ENCODE measurements around the gene RASGRP3. TPM values are rescaled to one million over a fixed set of nuclear protein-coding genes. Genes with fewer than 3 reads are reported as not detected.

Gene RASGRP3
- total RNA-seq, 1 donor from 2014 or later, result 49.1 TPM

DNA sequence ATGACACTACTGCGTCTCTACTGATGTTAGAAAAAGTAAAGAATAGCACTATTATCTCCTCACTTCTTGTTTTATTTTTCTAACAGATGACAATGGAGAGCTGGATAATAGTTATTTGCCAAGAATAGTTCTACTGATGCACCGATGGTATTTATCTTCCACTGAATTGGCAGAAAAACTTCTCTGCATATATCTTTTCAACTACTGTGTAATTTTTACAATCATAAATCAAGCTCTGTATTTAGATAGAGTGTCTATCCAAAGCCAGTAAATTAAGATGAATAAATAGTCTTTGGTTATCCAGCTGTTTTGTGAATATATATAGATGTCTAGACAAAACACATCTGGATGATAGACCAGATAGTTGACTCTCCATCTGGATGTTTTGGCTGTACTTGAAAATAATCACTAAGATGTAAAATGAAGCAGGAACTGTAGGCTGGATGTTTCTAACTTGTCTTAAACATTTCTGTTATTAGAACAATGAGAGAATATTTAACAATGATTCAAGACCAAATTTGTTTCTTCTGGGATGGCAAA, 40.1 kb downstream of the RASGRP3 start:
- Histone ChIP-seq H3K27me3 (ENCODE audit: control insufficient read depth in 3 of 3, insufficient read depth in 3 of 3, low read length in 3 of 3) (no peaks in the 10 kb centered on the region), H3K27ac (ENCODE audit: low read depth, low read length) (no peak overlapping the region), H3K9me3 (ENCODE audit: control insufficient read depth in 3 of 3, low read length in 3 of 3) (no peaks in the 10 kb centered on the region), H3K4me3 (ENCODE audit: low read length in 3 of 3) (no peak overlapping the region), H3K9ac (ENCODE audit: low read depth in 1 of 3, low read length in 3 of 3) (no peak overlapping the region), H3K36me3 (ENCODE audit: control insufficient read depth in 3 of 3, insufficient read depth in 3 of 3, low read length in 3 of 3) (peaks cover 9 to 30% (median 18%) of the 10 kb centered on the region in 3 donors), H3K4me1 (ENCODE audit: control insufficient read depth in 3 of 3, insufficient read depth in 3 of 3, low read length in 3 of 3) (peaks cover 0 to 3% (median 0%) of the 10 kb centered on the region in 3 donors)

DNA sequence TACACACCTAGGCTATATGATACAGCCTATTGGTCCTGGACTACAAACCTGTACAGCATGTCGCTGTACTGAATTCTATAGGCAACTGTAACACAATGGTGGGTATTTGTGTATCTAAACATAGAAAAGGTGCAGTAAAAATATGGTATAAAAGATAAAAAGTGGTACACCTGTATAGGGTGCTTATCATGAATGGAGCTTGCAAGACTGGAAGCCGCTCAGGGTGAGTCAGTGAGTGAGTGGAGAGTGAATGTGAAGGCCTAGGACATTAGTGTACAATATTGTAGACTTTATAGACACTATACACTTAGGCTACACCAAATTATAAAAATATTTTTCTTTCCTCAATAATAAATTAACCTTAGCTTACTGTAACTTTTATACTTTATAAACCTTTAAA, 41.8 kb downstream of the RASGRP3 start:
- no peak overlapping the region for H3K9ac ChIP-seq (ENCODE audit: low read depth in 1 of 3, low read length in 3 of 3)
- no peaks in the 10 kb centered on the region for H3K27me3 ChIP-seq (ENCODE audit: control insufficient read depth in 3 of 3, insufficient read depth in 3 of 3, low read length in 3 of 3)
- no peaks in the 10 kb centered on the region for H3K9me3 ChIP-seq (ENCODE audit: control insufficient read depth in 3 of 3, low read length in 3 of 3)
- H3K4me1 ChIP-seq (ENCODE audit: control insufficient read depth in 3 of 3, insufficient read depth in 3 of 3, low read length in 3 of 3), result no peaks in the 10 kb centered on the region
- peaks cover 9 to 30% (median 24%) of the 10 kb centered on the region in 3 donors for H3K36me3 ChIP-seq (ENCODE audit: control insufficient read depth in 3 of 3, insufficient read depth in 3 of 3, low read length in 3 of 3)
- H3K27ac ChIP-seq (ENCODE audit: low read depth, low read length), result no peak overlapping the region
- H3K4me3 ChIP-seq (ENCODE audit: low read length in 3 of 3), result no peak overlapping the region

GRCh38 chr2:33518929-33519328, 42.5 kb downstream of the RASGRP3 start:
- H3K9ac ChIP-seq (ENCODE audit: low read depth in 1 of 3, low read length in 3 of 3), result no peak overlapping the region
- no peaks in the 10 kb centered on the region for H3K9me3 ChIP-seq (ENCODE audit: control insufficient read depth in 3 of 3, low read length in 3 of 3)
- no peak overlapping the region for H3K4me3 ChIP-seq (ENCODE audit: low read length in 3 of 3)
- peaks cover 9 to 30% (median 21%) of the 10 kb centered on the region in 3 donors for H3K36me3 ChIP-seq (ENCODE audit: control insufficient read depth in 3 of 3, insufficient read depth in 3 of 3, low read length in 3 of 3)
- H3K27ac ChIP-seq (ENCODE audit: low read depth, low read length), result no peak overlapping the region
- H3K27me3 ChIP-seq (ENCODE audit: control insufficient read depth in 3 of 3, insufficient read depth in 3 of 3, low read length in 3 of 3), result no peaks in the 10 kb centered on the region
- no peaks in the 10 kb centered on the region for H3K4me1 ChIP-seq (ENCODE audit: control insufficient read depth in 3 of 3, insufficient read depth in 3 of 3, low read length in 3 of 3)

DNA sequence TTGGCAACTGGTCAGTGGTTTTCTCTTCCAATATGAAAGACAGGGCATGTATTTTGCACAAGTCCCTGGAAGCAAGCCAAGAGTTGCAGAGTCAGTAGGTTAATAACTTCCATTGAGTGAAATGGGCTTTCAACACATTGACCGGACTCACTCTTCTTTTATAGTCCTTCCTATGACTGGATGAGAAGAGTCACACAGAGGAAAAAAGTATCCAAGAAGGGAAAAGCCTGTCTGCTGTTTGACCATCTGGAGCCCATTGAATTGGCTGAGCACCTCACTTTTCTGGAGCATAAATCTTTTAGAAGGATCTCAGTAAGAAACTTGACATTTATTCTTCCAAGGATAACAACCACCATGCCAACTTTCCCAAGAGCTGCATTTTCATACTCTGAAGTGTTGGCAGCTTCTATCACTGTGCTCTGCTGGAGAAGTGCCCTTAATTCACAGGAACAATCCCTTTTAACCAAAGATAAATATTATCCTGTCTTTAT, 45.4 kb downstream of the RASGRP3 start:
- no peak overlapping the region for H3K27ac ChIP-seq (ENCODE audit: low read depth, low read length)
- no peaks in the 10 kb centered on the region for H3K27me3 ChIP-seq (ENCODE audit: control insufficient read depth in 3 of 3, insufficient read depth in 3 of 3, low read length in 3 of 3)
- H3K9me3 ChIP-seq (ENCODE audit: control insufficient read depth in 3 of 3, low read length in 3 of 3), result no peaks in the 10 kb centered on the region
- peaks cover 5 to 24% (median 17%) of the 10 kb centered on the region in 3 donors for H3K36me3 ChIP-seq (ENCODE audit: control insufficient read depth in 3 of 3, insufficient read depth in 3 of 3, low read length in 3 of 3)
- H3K4me1 ChIP-seq (ENCODE audit: control insufficient read depth in 3 of 3, insufficient read depth in 3 of 3, low read length in 3 of 3), result no peaks in the 10 kb centered on the region
- no peak overlapping the region for H3K4me3 ChIP-seq (ENCODE audit: low read length in 3 of 3)
- no peak overlapping the region for H3K9ac ChIP-seq (ENCODE audit: low read depth in 1 of 3, low read length in 3 of 3)

DNA sequence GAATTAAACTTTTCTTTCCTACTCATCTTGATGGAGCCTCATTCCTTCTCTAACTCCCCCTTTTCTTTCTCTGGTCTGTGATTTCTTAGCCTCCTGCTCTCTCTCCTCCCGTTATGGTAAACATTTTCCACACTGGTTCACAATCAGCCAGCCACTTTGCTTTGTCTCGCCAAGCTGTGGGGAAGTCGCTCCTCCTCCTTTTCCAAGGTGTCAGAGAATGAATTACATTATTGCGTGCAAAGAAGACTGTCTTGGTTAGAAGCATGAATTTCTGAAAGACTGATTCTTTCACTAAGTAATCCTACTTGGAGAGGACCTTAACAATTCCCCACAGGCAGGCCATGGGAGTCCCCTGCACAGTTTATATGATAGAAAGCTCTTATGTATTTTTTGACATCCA, 46.1 kb downstream of the RASGRP3 start:
- Histone ChIP-seq H3K4me1 (ENCODE audit: control insufficient read depth in 3 of 3, insufficient read depth in 3 of 3, low read length in 3 of 3) (no peaks in the 10 kb centered on the region), H3K4me3 (ENCODE audit: low read length in 3 of 3) (no peak overlapping the region), H3K9ac (ENCODE audit: low read depth in 1 of 3, low read length in 3 of 3) (no peak overlapping the region), H3K27me3 (ENCODE audit: control insufficient read depth in 3 of 3, insufficient read depth in 3 of 3, low read length in 3 of 3) (no peaks in the 10 kb centered on the region), H3K9me3 (ENCODE audit: control insufficient read depth in 3 of 3, low read length in 3 of 3) (no peaks in the 10 kb centered on the region), H3K27ac (ENCODE audit: low read depth, low read length) (no peak overlapping the region), H3K36me3 (ENCODE audit: control insufficient read depth in 3 of 3, insufficient read depth in 3 of 3, low read length in 3 of 3) (peaks cover 9 to 24% (median 18%) of the 10 kb centered on the region in 3 donors)

DNA sequence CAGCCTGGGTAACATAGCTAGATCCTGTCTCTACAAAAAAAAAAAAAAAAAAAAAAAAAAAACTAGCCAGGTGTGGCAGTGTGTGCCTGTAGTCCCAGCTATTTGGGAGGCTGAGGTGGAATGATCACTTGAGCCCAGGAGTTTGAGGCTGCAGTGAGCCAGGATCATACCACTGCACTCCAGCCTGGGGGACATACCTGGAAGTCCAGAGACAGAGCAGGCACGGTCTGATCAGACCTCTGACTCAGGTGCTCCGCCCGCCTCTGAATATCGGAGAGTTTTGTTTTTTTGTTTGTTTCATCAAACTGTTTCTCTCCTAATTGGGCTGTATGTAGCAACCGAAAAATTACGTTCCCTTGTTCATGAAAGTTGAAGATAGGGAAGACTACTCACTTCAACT, 49.2 kb downstream of the RASGRP3 start:
- no peak overlapping the region for H3K4me3 ChIP-seq (ENCODE audit: low read length in 3 of 3)
- H3K36me3 ChIP-seq (ENCODE audit: control insufficient read depth in 3 of 3, insufficient read depth in 3 of 3, low read length in 3 of 3), result peaks cover 19 to 34% (median 27%) of the 10 kb centered on the region in 3 donors
- no peaks in the 10 kb centered on the region for H3K4me1 ChIP-seq (ENCODE audit: control insufficient read depth in 3 of 3, insufficient read depth in 3 of 3, low read length in 3 of 3)
- no peak overlapping the region for H3K27ac ChIP-seq (ENCODE audit: low read depth, low read length)
- H3K9me3 ChIP-seq (ENCODE audit: control insufficient read depth in 3 of 3, low read length in 3 of 3), result no peaks in the 10 kb centered on the region
- H3K27me3 ChIP-seq (ENCODE audit: control insufficient read depth in 3 of 3, insufficient read depth in 3 of 3, low read length in 3 of 3), result no peaks in the 10 kb centered on the region
- H3K9ac ChIP-seq (ENCODE audit: low read depth in 1 of 3, low read length in 3 of 3), result no peak overlapping the region

GRCh38 chr2:33526132-33526531, 49.7 kb downstream of the RASGRP3 start:
- Histone ChIP-seq H3K27ac (ENCODE audit: low read depth, low read length) (no peak overlapping the region), H3K36me3 (ENCODE audit: control insufficient read depth in 3 of 3, insufficient read depth in 3 of 3, low read length in 3 of 3) (peaks cover 17 to 33% (median 27%) of the 10 kb centered on the region in 3 donors), H3K27me3 (ENCODE audit: control insufficient read depth in 3 of 3, insufficient read depth in 3 of 3, low read length in 3 of 3) (no peaks in the 10 kb centered on the region), H3K4me3 (ENCODE audit: low read length in 3 of 3) (no peak overlapping the region), H3K4me1 (ENCODE audit: control insufficient read depth in 3 of 3, insufficient read depth in 3 of 3, low read length in 3 of 3) (peaks cover 0 to under 1% (median 0%) of the 10 kb centered on the region in 3 donors), H3K9ac (ENCODE audit: low read depth in 1 of 3, low read length in 3 of 3) (no peak overlapping the region), H3K9me3 (ENCODE audit: control insufficient read depth in 3 of 3, low read length in 3 of 3) (no peaks in the 10 kb centered on the region)

DNA sequence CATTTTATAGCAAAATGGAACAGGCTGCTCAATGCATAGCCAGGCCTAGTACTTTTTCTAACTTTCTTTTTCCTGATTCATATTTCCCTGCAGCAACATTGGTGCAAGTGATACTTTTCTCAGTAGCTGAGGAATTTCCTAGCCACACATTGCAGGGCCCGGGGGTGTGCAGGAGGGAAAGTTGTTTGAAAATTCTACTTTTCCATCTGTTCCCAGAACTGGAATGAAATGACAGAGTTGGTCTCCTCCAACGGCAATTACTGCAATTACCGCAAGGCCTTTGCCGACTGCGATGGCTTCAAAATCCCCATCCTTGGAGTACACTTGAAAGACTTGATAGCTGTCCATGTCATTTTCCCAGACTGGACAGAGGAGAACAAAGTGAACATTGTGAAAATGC, 50.5 kb downstream of the RASGRP3 start:
- Histone ChIP-seq H3K27ac (ENCODE audit: low read depth, low read length) (no peak overlapping the region), H3K27me3 (ENCODE audit: control insufficient read depth in 3 of 3, insufficient read depth in 3 of 3, low read length in 3 of 3) (no peaks in the 10 kb centered on the region), H3K36me3 (ENCODE audit: control insufficient read depth in 3 of 3, insufficient read depth in 3 of 3, low read length in 3 of 3) (peaks cover 19 to 33% (median 27%) of the 10 kb centered on the region in 3 donors), H3K9me3 (ENCODE audit: control insufficient read depth in 3 of 3, low read length in 3 of 3) (no peaks in the 10 kb centered on the region), H3K4me1 (ENCODE audit: control insufficient read depth in 3 of 3, insufficient read depth in 3 of 3, low read length in 3 of 3) (peaks cover 4 to 8% (median 5%) of the 10 kb centered on the region in 3 donors), H3K9ac (ENCODE audit: low read depth in 1 of 3, low read length in 3 of 3) (no peak overlapping the region), H3K4me3 (ENCODE audit: low read length in 3 of 3) (no peak overlapping the region)

DNA sequence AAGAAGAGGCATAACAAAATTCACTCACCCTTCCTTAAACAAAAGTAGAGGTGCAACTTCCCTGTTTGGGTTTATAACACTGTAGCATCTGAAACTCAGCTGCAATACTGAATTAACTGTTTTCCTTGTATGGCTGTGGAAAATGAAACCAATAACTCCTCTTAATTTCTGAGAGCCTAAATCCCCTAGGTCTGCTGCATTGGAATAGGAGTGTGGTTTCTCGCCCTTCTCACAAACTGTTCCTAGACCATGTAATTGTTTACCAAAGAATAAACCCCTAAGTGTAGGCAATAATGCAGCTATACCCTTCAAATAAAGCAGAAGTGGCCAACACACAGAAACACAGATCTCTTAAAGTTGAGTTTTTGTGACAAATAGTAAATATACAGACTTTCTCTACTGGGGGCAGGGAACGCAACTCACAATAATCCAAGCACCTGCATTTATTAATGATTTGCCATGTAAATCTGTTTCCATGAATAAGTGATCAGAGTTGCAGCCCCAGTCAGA, 52.0 kb downstream of the RASGRP3 start:
- Histone ChIP-seq H3K9ac (ENCODE audit: low read depth in 1 of 3, low read length in 3 of 3) (no peak overlapping the region), H3K9me3 (ENCODE audit: control insufficient read depth in 3 of 3, low read length in 3 of 3) (no peaks in the 10 kb centered on the region), H3K27ac (ENCODE audit: low read depth, low read length) (no peak overlapping the region), H3K4me3 (ENCODE audit: low read length in 3 of 3) (no peak overlapping the region), H3K27me3 (ENCODE audit: control insufficient read depth in 3 of 3, insufficient read depth in 3 of 3, low read length in 3 of 3) (no peaks in the 10 kb centered on the region), H3K4me1 (ENCODE audit: control insufficient read depth in 3 of 3, insufficient read depth in 3 of 3, low read length in 3 of 3) (peaks cover 9 to 21% (median 19%) of the 10 kb centered on the region in 3 donors), H3K36me3 (ENCODE audit: control insufficient read depth in 3 of 3, insufficient read depth in 3 of 3, low read length in 3 of 3) (peaks cover 19 to 33% (median 22%) of the 10 kb centered on the region in 3 donors)

DNA sequence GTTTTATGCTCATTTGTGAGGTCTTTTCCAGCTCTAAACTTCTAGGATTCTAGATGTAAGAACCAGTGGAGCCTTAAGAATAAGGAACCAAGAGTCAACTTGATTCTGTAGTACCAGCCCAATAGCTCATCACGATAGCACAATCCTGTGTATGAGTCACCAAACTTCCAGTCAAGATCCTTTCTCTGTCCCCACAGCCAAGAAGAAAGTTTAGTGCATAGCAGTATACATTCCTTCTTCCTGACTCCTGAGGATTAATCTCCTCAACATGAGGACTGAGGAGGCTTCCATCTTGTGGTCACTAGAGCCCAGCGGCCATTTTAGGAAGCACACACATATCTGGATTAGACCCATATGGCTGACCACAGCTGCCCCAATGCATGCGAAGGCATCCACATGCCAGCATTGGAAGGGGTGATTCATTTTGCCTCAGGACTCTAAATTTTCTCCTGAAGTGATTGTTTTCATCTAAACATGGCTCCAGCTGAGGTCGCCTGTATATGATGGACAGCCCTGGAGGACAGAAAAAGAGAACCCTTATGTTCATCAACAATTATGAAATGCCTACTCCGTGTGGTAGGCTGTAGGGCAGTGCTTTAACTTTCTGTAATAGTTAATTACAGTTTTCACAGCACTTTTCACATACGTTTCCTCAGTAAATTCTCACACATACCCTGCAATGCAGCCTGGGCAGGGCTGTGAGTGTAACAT, 53.5 kb downstream of the RASGRP3 start:
- H3K36me3 ChIP-seq (ENCODE audit: control insufficient read depth in 3 of 3, insufficient read depth in 3 of 3, low read length in 3 of 3), result peaks cover 19 to 31% (median 23%) of the 10 kb centered on the region in 3 donors
- H3K9me3 ChIP-seq (ENCODE audit: control insufficient read depth in 3 of 3, low read length in 3 of 3), result no peaks in the 10 kb centered on the region
- H3K4me1 ChIP-seq (ENCODE audit: control insufficient read depth in 3 of 3, insufficient read depth in 3 of 3, low read length in 3 of 3), result peaks cover 9 to 22% (median 22%) of the 10 kb centered on the region in 3 donors
- no peak overlapping the region for H3K9ac ChIP-seq (ENCODE audit: low read depth in 1 of 3, low read length in 3 of 3)
- no peak overlapping the region for H3K4me3 ChIP-seq (ENCODE audit: low read length in 3 of 3)
- H3K27me3 ChIP-seq (ENCODE audit: control insufficient read depth in 3 of 3, insufficient read depth in 3 of 3, low read length in 3 of 3), result no peaks in the 10 kb centered on the region
- H3K27ac ChIP-seq (ENCODE audit: low read depth, low read length), result no peak overlapping the region
